Keratinocyte (primary cell): Measurements from ENCODE around the gene PCTP.

Source experiments
- EZH2 ChIP-seq: IDR thresholded peaks from one replicate; pipeline ENCODE4 v1.6.1; 2012; ENCODE audit warnings: inconsistent platforms, mild to moderate bottlenecking, low read length, moderate library complexity
- TF ChIP-seq, protein P1 (sequence below), 3 experiments: IDR thresholded peaks in 1 of 3; conservative IDR thresholded peaks in 1 of 3; optimal IDR thresholded peaks in 1 of 3; 2 replicates in 2 of 3; 3 replicates in 1 of 3; pipeline versions ENCODE3 to v1.5.1; 2011; ENCODE audit warnings: low read length in 3 of 3, mild to moderate bottlenecking in 3 of 3, moderate library complexity in 2 of 3, control low read depth in 1 of 3, inconsistent platforms in 1 of 3; ENCODE audit not compliant: insufficient read depth in 2 of 3; ENCODE audit errors: extremely low read depth in 1 of 3

DNA sequence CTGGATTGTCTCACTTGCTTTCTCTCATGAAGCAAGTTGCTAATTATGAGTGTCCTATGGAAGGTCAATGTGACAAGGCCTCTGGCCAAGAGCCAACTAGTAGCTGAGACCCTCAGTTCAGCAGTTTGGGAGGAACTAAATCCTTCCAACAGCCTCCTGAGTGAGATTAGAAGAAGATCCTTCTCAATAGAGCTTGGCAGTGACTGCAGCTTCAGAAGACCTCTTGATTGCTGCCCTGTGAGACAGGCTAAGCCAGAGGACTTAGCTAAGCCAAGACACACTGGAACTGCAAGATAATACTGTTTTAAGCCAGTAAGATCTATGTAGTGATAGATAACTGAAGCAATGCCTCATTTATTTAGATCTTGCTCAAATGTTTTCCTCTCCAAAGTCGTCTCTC lies 34.3 kb downstream of the PCTP start:
- TF ChIP-seq, protein P1, sequence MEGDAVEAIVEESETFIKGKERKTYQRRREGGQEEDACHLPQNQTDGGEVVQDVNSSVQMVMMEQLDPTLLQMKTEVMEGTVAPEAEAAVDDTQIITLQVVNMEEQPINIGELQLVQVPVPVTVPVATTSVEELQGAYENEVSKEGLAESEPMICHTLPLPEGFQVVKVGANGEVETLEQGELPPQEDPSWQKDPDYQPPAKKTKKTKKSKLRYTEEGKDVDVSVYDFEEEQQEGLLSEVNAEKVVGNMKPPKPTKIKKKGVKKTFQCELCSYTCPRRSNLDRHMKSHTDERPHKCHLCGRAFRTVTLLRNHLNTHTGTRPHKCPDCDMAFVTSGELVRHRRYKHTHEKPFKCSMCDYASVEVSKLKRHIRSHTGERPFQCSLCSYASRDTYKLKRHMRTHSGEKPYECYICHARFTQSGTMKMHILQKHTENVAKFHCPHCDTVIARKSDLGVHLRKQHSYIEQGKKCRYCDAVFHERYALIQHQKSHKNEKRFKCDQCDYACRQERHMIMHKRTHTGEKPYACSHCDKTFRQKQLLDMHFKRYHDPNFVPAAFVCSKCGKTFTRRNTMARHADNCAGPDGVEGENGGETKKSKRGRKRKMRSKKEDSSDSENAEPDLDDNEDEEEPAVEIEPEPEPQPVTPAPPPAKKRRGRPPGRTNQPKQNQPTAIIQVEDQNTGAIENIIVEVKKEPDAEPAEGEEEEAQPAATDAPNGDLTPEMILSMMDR (optimal IDR thresholded peaks at IDR 0.05 in 1 of 3, IDR thresholded peaks at IDR 0.05 in 1 of 3, conservative IDR thresholded peaks at IDR 0.05 in 1 of 3; ENCODE audit: extremely low read depth in 1 of 3, insufficient read depth in 2 of 3, low read length in 3 of 3): no peak
- TF ChIP-seq EZH2: no peak
